Liver (tissue), 3 donors: Measurements from ENCODE around the gene HSPB9.
A peak's percentile ranks its signal among the peaks of the same experiment; 100 is the strongest.

ENCODE experiments used
- EGR1 ChIP-seq, 2 donors: IDR thresholded peaks; 2 replicates each; pipeline ENCODE4 v1.6.1; 2016 to 2018; ENCODE audit warnings: antibody characterized with exemption in 2 of 2, low read depth in 2 of 2
- FOXA1 ChIP-seq: IDR thresholded peaks from 2 replicates; pipeline ENCODE4 v1.6.1; 2016; ENCODE audit warnings: antibody characterized with exemption
- GABPA ChIP-seq, 2 donors: IDR thresholded peaks in 1 of 2; conservative IDR thresholded peaks in 1 of 2; 2 replicates each; pipeline ENCODE4 v1.6.1; 2016; ENCODE audit warnings: antibody characterized with exemption in 2 of 2, mild to moderate bottlenecking in 1 of 2, moderate library complexity in 1 of 2
- HNF4G ChIP-seq: IDR thresholded peaks from 2 replicates; pipeline ENCODE4 v1.6.1; 2016; ENCODE audit warnings: antibody characterized with exemption
- JUND ChIP-seq, 2 donors: IDR thresholded peaks; 2 replicates each; pipeline ENCODE4 v1.6.1; 2016; ENCODE audit warnings: antibody characterized with exemption in 2 of 2
- RAD21 ChIP-seq, 2 donors: IDR thresholded peaks; 2 replicates each; pipeline ENCODE4 v1.6.1; 2016; ENCODE audit warnings: antibody characterized with exemption in 2 of 2, mild to moderate bottlenecking in 2 of 2
- RXRA ChIP-seq, 2 donors: IDR thresholded peaks; 2 replicates each; pipeline ENCODE4 v1.6.1; 2017 to 2018; ENCODE audit warnings: antibody characterized with exemption in 2 of 2, mild to moderate bottlenecking in 1 of 2
- SP1 ChIP-seq: IDR thresholded peaks from 2 replicates; pipeline ENCODE4 v1.6.1; 2018; ENCODE audit warnings: antibody characterized with exemption, mild to moderate bottlenecking
- TAF1 ChIP-seq: conservative IDR thresholded peaks from 2 replicates; pipeline ENCODE4 v1.6.1; 2016; ENCODE audit warnings: antibody characterized with exemption, mild to moderate bottlenecking
- YY1 ChIP-seq: IDR thresholded peaks from 2 replicates; pipeline ENCODE4 v1.6.1; 2016; ENCODE audit warnings: antibody characterized with exemption, mild to moderate bottlenecking
- TF ChIP-seq, protein P1 (sequence below): fragments of 150-350 bp; IDR thresholded peaks from 2 replicates; pipeline ENCODE4 v1.5.1; 2017; ENCODE audit warnings: improper control_type of control experiment, low read depth, low read length; ENCODE audit not compliant: missing input control
- TF ChIP-seq, protein P2 (sequence below): IDR thresholded peaks from 2 replicates; pipeline ENCODE4 v1.6.1; 2016; ENCODE audit warnings: antibody characterized with exemption, mild to moderate bottlenecking
- TF ChIP-seq, protein P3 (sequence below): IDR thresholded peaks from 2 replicates; pipeline ENCODE4 v1.6.1; 2016; ENCODE audit warnings: antibody characterized with exemption
- TF ChIP-seq, protein P4 (sequence below): IDR thresholded peaks from 2 replicates; pipeline ENCODE4 v1.6.1; 2016; ENCODE audit warnings: antibody characterized with exemption
- donor health status: healthy.
- donor health status: healthy.

DNA sequence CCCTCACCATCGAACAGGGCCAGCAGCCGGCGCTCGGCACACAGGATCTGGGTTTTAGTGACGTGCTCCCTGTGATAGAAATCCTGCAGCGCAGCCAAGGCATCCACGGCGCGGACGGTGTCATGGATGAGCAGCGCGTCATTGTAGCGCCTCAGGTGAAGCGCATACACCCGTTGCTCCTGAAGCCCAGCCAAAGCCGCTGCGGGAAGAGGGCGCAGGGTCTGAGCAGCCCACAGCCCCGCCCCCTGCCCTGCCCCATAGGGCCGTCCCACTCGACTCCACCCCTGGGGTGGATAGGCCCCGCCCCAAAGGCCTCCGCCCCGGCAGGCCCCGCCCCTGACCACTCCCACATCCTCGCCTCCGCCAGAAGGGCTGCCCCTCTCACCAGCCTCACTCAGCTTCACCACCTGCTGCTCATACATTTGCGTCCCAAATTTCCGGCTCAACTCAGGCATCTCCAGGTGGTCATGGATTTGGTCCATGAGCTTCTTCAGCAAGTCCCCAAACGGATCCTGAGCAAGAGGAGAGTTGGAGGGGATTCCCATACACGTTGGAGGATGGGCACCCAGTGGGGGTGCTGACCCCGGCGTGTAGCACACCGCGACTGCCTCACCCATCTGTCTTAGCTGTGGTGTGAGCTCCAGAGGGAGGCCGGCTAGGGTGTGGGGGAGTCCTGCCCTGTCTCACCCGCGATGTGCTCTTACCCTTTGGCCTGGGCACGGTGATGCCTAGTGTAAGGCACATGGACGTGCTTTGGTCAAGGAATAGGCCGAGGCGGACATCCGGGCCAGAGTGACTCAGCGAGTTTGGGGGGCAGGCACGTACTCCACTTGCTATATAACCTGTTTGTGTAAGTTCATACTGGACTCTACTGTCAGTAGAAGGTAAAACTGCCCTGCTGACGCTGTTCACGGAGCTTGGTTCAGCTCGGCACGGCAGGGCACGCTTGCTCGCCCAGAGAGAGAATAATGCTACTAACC lies 14.7 kb upstream of the HSPB9 start:
- TF ChIP-seq FOXA1: no peak
- TF ChIP-seq RAD21 (IDR thresholded peaks at IDR 0.05): no peak
- TF ChIP-seq, protein P1, sequence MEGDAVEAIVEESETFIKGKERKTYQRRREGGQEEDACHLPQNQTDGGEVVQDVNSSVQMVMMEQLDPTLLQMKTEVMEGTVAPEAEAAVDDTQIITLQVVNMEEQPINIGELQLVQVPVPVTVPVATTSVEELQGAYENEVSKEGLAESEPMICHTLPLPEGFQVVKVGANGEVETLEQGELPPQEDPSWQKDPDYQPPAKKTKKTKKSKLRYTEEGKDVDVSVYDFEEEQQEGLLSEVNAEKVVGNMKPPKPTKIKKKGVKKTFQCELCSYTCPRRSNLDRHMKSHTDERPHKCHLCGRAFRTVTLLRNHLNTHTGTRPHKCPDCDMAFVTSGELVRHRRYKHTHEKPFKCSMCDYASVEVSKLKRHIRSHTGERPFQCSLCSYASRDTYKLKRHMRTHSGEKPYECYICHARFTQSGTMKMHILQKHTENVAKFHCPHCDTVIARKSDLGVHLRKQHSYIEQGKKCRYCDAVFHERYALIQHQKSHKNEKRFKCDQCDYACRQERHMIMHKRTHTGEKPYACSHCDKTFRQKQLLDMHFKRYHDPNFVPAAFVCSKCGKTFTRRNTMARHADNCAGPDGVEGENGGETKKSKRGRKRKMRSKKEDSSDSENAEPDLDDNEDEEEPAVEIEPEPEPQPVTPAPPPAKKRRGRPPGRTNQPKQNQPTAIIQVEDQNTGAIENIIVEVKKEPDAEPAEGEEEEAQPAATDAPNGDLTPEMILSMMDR: no peak
- TF ChIP-seq, protein P2, sequence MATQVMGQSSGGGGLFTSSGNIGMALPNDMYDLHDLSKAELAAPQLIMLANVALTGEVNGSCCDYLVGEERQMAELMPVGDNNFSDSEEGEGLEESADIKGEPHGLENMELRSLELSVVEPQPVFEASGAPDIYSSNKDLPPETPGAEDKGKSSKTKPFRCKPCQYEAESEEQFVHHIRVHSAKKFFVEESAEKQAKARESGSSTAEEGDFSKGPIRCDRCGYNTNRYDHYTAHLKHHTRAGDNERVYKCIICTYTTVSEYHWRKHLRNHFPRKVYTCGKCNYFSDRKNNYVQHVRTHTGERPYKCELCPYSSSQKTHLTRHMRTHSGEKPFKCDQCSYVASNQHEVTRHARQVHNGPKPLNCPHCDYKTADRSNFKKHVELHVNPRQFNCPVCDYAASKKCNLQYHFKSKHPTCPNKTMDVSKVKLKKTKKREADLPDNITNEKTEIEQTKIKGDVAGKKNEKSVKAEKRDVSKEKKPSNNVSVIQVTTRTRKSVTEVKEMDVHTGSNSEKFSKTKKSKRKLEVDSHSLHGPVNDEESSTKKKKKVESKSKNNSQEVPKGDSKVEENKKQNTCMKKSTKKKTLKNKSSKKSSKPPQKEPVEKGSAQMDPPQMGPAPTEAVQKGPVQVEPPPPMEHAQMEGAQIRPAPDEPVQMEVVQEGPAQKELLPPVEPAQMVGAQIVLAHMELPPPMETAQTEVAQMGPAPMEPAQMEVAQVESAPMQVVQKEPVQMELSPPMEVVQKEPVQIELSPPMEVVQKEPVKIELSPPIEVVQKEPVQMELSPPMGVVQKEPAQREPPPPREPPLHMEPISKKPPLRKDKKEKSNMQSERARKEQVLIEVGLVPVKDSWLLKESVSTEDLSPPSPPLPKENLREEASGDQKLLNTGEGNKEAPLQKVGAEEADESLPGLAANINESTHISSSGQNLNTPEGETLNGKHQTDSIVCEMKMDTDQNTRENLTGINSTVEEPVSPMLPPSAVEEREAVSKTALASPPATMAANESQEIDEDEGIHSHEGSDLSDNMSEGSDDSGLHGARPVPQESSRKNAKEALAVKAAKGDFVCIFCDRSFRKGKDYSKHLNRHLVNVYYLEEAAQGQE: no peak
- no peak for TF ChIP-seq YY1
- no peak for TF ChIP-seq TAF1
- no peak for TF ChIP-seq EGR1 (IDR thresholded peaks at IDR 0.05; ENCODE audit: low read depth in 2 of 2)
- TF ChIP-seq, protein P3, sequence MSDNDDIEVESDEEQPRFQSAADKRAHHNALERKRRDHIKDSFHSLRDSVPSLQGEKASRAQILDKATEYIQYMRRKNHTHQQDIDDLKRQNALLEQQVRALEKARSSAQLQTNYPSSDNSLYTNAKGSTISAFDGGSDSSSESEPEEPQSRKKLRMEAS: no peak
- peak; percentile 10 for TF ChIP-seq SP1
- TF ChIP-seq GABPA (IDR thresholded peaks at IDR 0.05 in 1 of 2, conservative IDR thresholded peaks at IDR 0.05 in 1 of 2): no peak
- TF ChIP-seq, protein P4, sequence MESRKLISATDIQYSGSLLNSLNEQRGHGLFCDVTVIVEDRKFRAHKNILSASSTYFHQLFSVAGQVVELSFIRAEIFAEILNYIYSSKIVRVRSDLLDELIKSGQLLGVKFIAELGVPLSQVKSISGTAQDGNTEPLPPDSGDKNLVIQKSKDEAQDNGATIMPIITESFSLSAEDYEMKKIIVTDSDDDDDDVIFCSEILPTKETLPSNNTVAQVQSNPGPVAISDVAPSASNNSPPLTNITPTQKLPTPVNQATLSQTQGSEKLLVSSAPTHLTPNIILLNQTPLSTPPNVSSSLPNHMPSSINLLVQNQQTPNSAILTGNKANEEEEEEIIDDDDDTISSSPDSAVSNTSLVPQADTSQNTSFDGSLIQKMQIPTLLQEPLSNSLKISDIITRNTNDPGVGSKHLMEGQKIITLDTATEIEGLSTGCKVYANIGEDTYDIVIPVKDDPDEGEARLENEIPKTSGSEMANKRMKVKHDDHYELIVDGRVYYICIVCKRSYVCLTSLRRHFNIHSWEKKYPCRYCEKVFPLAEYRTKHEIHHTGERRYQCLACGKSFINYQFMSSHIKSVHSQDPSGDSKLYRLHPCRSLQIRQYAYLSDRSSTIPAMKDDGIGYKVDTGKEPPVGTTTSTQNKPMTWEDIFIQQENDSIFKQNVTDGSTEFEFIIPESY: no peak
- no peak for TF ChIP-seq RXRA (IDR thresholded peaks at IDR 0.05)
- no peak for TF ChIP-seq JUND (IDR thresholded peaks at IDR 0.05)
- TF ChIP-seq HNF4G: no peak
